Gastrocnemius medialis (tissue), 4 donors: ENCODE measurements around the gene SLC9A6. TPM values are rescaled to one million over a fixed set of nuclear protein-coding genes. Genes with fewer than 3 reads are reported as not detected.
"Not testable (repeated sequence)": the region's sequence is repeated elsewhere in the genome, so short reads cannot be mapped to it uniquely, and the experiment has no call there.

Experiments used
- ATAC-seq, 2 donors: fragments of 150-250 bp; one replicate each; pipeline ENCODE4 v1.9.1; 2016
- DNase-seq, 2 donors: peaks; one replicate each; pipeline ENCODE4 v3.0.0-alpha.2; 2019
- H3K27ac ChIP-seq, 4 donors: fragments of 200-600 bp; sonication (generic); 1 replicate in 1 of 4; 2 replicates in 3 of 4; pipeline ENCODE4 v1.5.1; 2016 to 2018; ENCODE audit warnings: mild to moderate bottlenecking in 2 of 4, moderate library complexity in 1 of 4
- H3K27me3 ChIP-seq, 3 donors: fragments of 200-600 bp; sonication (generic) in 2 of 3; 1 replicate in 1 of 3; 2 replicates in 2 of 3; pipeline versions ENCODE4 v1.5.1 to v1.6.0; 2016 to 2019; ENCODE audit warnings: mild to moderate bottlenecking in 1 of 3, moderate library complexity in 1 of 3
- H3K36me3 ChIP-seq, 2 donors: fragments of 200-600 bp; sonication (generic) in 1 of 2; one replicate each; pipeline ENCODE4 v1.5.1; 2017 to 2018
- H3K4me1 ChIP-seq, 2 donors: fragments of 200-600 bp; sonication (generic) in 1 of 2; one replicate each; pipeline ENCODE4 v1.5.1; 2016 to 2017; ENCODE audit warnings: mild to moderate bottlenecking in 2 of 2
- H3K4me3 ChIP-seq, 4 donors: fragments of 200-600 bp; sonication (generic) in 3 of 4; 1 replicate in 1 of 4; 2 replicates in 3 of 4; pipeline ENCODE4 v1.5.1; 2016 to 2019; ENCODE audit warnings: mild to moderate bottlenecking in 2 of 4
- H3K9me3 ChIP-seq, 3 donors: fragments of 200-600 bp; sonication (generic) in 2 of 3; 1 replicate in 1 of 3; 2 replicates in 2 of 3; pipeline ENCODE4 v1.5.1; 2016 to 2019
- CTCF ChIP-seq, 5 experiments: fragments of 450-650 bp in 3 of 5; fragments of 200-600 bp in 2 of 5; sonication (generic) in 2 of 5; IDR thresholded peaks in 4 of 5; conservative IDR thresholded peaks in 1 of 5; 1 replicate in 4 of 5; 2 replicates in 1 of 5; pipeline ENCODE4 v1.5.1; 2016 to 2019; ENCODE audit warnings: antibody characterized with exemption in 5 of 5, mild to moderate bottlenecking in 3 of 5, moderate library complexity in 3 of 5
- POLR2A ChIP-seq, 2 donors: fragments of 450-650 bp; IDR thresholded peaks; one replicate each; pipeline ENCODE4 v1.6.1; 2017; ENCODE audit warnings: antibody characterized with exemption in 2 of 2, mild to moderate bottlenecking in 2 of 2, moderate library complexity in 2 of 2
- in situ Hi-C, 4 donors: fragments of 200-750 bp; cut with MboI; loops; one replicate each; pipeline versions ENCODE4 v1.15.0 to v1.8.0; 2017; ENCODE audit warnings: low sequenced_read_pairs in 4 of 4
- intact Hi-C: fragments of 100-400 bp; cut with DNase I; formaldehyde crosslinking; loops from one replicate; pipeline ENCODE4 v1.15.1; 2023; ENCODE audit warnings: low total_unique reads
- total RNA-seq, 4 donors: library from RNA; depleted of rRNA; stranded (reverse); fragments of >200 nt; gene quantifications; one replicate each; pipeline versions ENCODE4 v1.1.0 to v1.2.3, GENCODE V29; 2016

Gene SLC9A6
- total RNA-seq, 4 donors from 2014 or later = 13.3 to 18.7 (median 15.2) TPM

GRCh38 chrX:136047969-136048368 lies 62.7 kb downstream of the SLC9A6 start:
- in situ Hi-C loops = loop anchor here in 2 of 4 donors (25.0 kb wide), 2 partner anchors 114 to 214 kb away; partner anchors contain the start of gene MAP7D3 (in 1 of the 2)
- Histone ChIP-seq H3K4me3 (no peak overlapping the region), H3K27ac (no peak overlapping the region), H3K9me3 (no peaks in the 10 kb centered on the region), H3K27me3 (no peaks in the 10 kb centered on the region), H3K4me1 (no peaks in the 10 kb centered on the region), H3K36me3 (no peaks in the 10 kb centered on the region)
- intact Hi-C loops = no loop called here
- DNase-seq = no peak
- no peak for ATAC-seq
- no peak for TF ChIP-seq CTCF (IDR thresholded peaks at IDR 0.05 in 4 of 5, conservative IDR thresholded peaks at IDR 0.05 in 1 of 5)
- no peak for TF ChIP-seq POLR2A (IDR thresholded peaks at IDR 0.05)

GRCh38 chrX:136048446-136048845 lies 63.2 kb downstream of the SLC9A6 start:
- ATAC-seq = no peak
- TF ChIP-seq POLR2A (IDR thresholded peaks at IDR 0.05) = no peak
- no peak for DNase-seq
- Histone ChIP-seq H3K4me3 (no peak overlapping the region), H3K27me3 (no peaks in the 10 kb centered on the region), H3K36me3 (no peaks in the 10 kb centered on the region), H3K4me1 (no peaks in the 10 kb centered on the region), H3K9me3 (no peaks in the 10 kb centered on the region), H3K27ac (no peak overlapping the region)
- intact Hi-C loops (no loop called here), in situ Hi-C loops (loop anchor here in 2 of 4 donors (25.0 kb wide), 2 partner anchors 114 to 214 kb away; partner anchors contain the start of gene MAP7D3 (in 1 of the 2))

- intact Hi-C loops = no loop called here
Observed at GRCh38 chrX:136049608-136050007, 64.4 kb downstream of the SLC9A6 start.

GRCh38 chrX:136050875-136051274 lies 65.6 kb downstream of the SLC9A6 start:
- ATAC-seq, H3K4me3 ChIP-seq, in situ Hi-C loops, H3K27me3 ChIP-seq, intact Hi-C loops, DNase-seq, H3K9me3 ChIP-seq, H3K36me3 ChIP-seq, H3K27ac ChIP-seq: not testable (repeated sequence)
- H3K4me1 ChIP-seq = peaks cover 3 to 11% of the 10 kb centered on the region in 2 donors

More at GRCh38 chrX:136049608-136050007, 64.4 kb downstream of the SLC9A6 start:
- no peaks in the 10 kb centered on the region for H3K27me3 ChIP-seq
- H3K36me3 ChIP-seq = no peaks in the 10 kb centered on the region
- peaks cover 0 to 2% of the 10 kb centered on the region in 2 donors for H3K4me1 ChIP-seq
- no peak overlapping the region for H3K27ac ChIP-seq
- in situ Hi-C loops = loop anchor here in 2 of 4 donors (25.0 kb wide), 2 partner anchors 113 to 213 kb away; partner anchors contain the start of gene MAP7D3 (in 1 of the 2)
- H3K4me3 ChIP-seq = no peak overlapping the region
- H3K9me3 ChIP-seq = no peaks in the 10 kb centered on the region
- no peak for TF ChIP-seq CTCF (IDR thresholded peaks at IDR 0.05 in 4 of 5, conservative IDR thresholded peaks at IDR 0.05 in 1 of 5)
- no peak for TF ChIP-seq POLR2A (IDR thresholded peaks at IDR 0.05)
- ATAC-seq (no peak), DNase-seq (no peak)

GRCh38 chrX:136051611-136052010 lies 66.4 kb downstream of the SLC9A6 start:
- Histone ChIP-seq H3K27me3 (no peaks in the 10 kb centered on the region), H3K9me3 (no peaks in the 10 kb centered on the region), H3K4me3 (no peak overlapping the region), H3K4me1 (peaks cover 8 to 11% of the 10 kb centered on the region in 2 donors), H3K27ac (no peak overlapping the region), H3K36me3 (no peaks in the 10 kb centered on the region)
- in situ Hi-C loops = no loop called here
- ATAC-seq (no peak), DNase-seq (no peak)
- TF ChIP-seq CTCF (IDR thresholded peaks at IDR 0.05 in 4 of 5, conservative IDR thresholded peaks at IDR 0.05 in 1 of 5) (no peak), POLR2A (IDR thresholded peaks at IDR 0.05) (no peak)
- intact Hi-C loops = no loop called here
